Measurements from ENCODE around the gene CCDC192. TPM values are rescaled to one million over a fixed set of nuclear protein-coding genes. Genes with fewer than 3 reads are reported as not detected.
"Not testable (repeated sequence)": the region's sequence is repeated elsewhere in the genome, so short reads cannot be mapped to it uniquely, and the experiment has no call there.

CCDC192 gene
- total RNA-seq (2014; rRNA removed; shearing (Covaris generic)): not detected in 2 replicates

- Histone ChIP-seq H3K4me3 (no peak within 1 kb of the TSS), H3K4me1 (no peaks in the 10 kb centered on the region), H3K27me3 (no peaks in the 10 kb centered on the region), H3K36me3 (no peaks in the 10 kb centered on the region), H3K27ac (no peak within 1 kb of the TSS), H3K9me3 (replicated peaks) (0 out of 2 replicates have a peak, but pooled peaks cover 6% of the 10 kb centered on the region)
- DNase-seq: no peak
Observed at GRCh38 chr5:127702926-127703561, at the start of gene CCDC192. TSS of gene CCDC192 (plus strand) at chr5:127703391. CDS start at chr5:127703446, 55 bp downstream.

GRCh38 chr5:127656825-127657224, 46.4 kb upstream of the CCDC192 start:
- H3K27ac ChIP-seq: no peak overlapping the region
- DNase-seq: no peak
- peaks cover 7% of the 10 kb centered on the region for H3K27me3 ChIP-seq
- no peaks in the 10 kb centered on the region for H3K9me3 ChIP-seq (replicated peaks)
- H3K4me1 ChIP-seq: no peaks in the 10 kb centered on the region
- no peak overlapping the region for H3K4me3 ChIP-seq
- no peaks in the 10 kb centered on the region for H3K36me3 ChIP-seq

GRCh38 chr5:127660047-127660733, 43.0 kb upstream of the CCDC192 start:
- DNase-seq: peak in 1 of 2 experiments; percentile 9
- no peak overlapping the region for H3K4me3 ChIP-seq
- H3K27ac ChIP-seq: no peak overlapping the region
- H3K27me3 ChIP-seq: peaks cover 9% of the 10 kb centered on the region; the same call in 1 of the 2 replicates
- H3K36me3 ChIP-seq: no peaks in the 10 kb centered on the region
- H3K9me3 ChIP-seq (replicated peaks): no peaks in the 10 kb centered on the region
- H3K4me1 ChIP-seq: no peaks in the 10 kb centered on the region

GRCh38 chr5:127664093-127664492, 39.1 kb upstream of the CCDC192 start:
- Histone ChIP-seq H3K27ac (no peak overlapping the region), H3K36me3 (no peaks in the 10 kb centered on the region), H3K4me3 (no peak overlapping the region), H3K27me3 (peaks cover 2% of the 10 kb centered on the region; the same call in 1 of the 2 replicates), H3K9me3 (replicated peaks) (no peaks in the 10 kb centered on the region), H3K4me1 (no peaks in the 10 kb centered on the region)
- no peak for DNase-seq

GRCh38 chr5:127665641-127666040, 37.5 kb upstream of the CCDC192 start:
- Histone ChIP-seq H3K9me3 (replicated peaks) (no peaks in the 10 kb centered on the region), H3K4me3 (no peak overlapping the region), H3K36me3 (no peaks in the 10 kb centered on the region), H3K27me3 (0 out of 2 replicates have a peak, but pooled peaks cover 2% of the 10 kb centered on the region), H3K4me1 (no peaks in the 10 kb centered on the region), H3K27ac (no peak overlapping the region)
- no peak for DNase-seq

GRCh38 chr5:127666043-127666716, 37.0 kb upstream of the CCDC192 start:
- DNase-seq: no peak
- Histone ChIP-seq H3K27ac (no peak overlapping the region), H3K36me3 (no peaks in the 10 kb centered on the region), H3K4me3 (no peak overlapping the region), H3K4me1 (no peaks in the 10 kb centered on the region), H3K27me3 (0 out of 2 replicates have a peak, but pooled peaks cover 2% of the 10 kb centered on the region), H3K9me3 (replicated peaks) (no peaks in the 10 kb centered on the region)

- Histone ChIP-seq H3K27me3 (0 out of 2 replicates have a peak, but pooled peaks cover 2% of the 10 kb centered on the region), H3K36me3 (no peaks in the 10 kb centered on the region), H3K4me3 (no peak overlapping the region), H3K9me3 (replicated peaks) (no peaks in the 10 kb centered on the region), H3K4me1 (no peaks in the 10 kb centered on the region), H3K27ac (no peak overlapping the region)
- no peak for DNase-seq
Observed at GRCh38 chr5:127667926-127668325, 35.3 kb upstream of the CCDC192 start.

GRCh38 chr5:127671218-127671617, 32.0 kb upstream of the CCDC192 start:
- H3K4me3 ChIP-seq: no peak overlapping the region
- H3K4me1 ChIP-seq: no peaks in the 10 kb centered on the region
- H3K27ac ChIP-seq: no peak overlapping the region
- no peaks in the 10 kb centered on the region; the same call in 1 of the 2 replicates for H3K9me3 ChIP-seq (replicated peaks)
- no peak for DNase-seq
- H3K27me3 ChIP-seq: no peaks in the 10 kb centered on the region
- H3K36me3 ChIP-seq: no peaks in the 10 kb centered on the region

- Histone ChIP-seq H3K4me3 (no peak overlapping the region), H3K4me1 (no peaks in the 10 kb centered on the region), H3K27ac (no peak overlapping the region), H3K36me3 (no peaks in the 10 kb centered on the region), H3K9me3 (replicated peaks) (no peaks in the 10 kb centered on the region; the same call in 1 of the 2 replicates), H3K27me3 (no peaks in the 10 kb centered on the region)
- DNase-seq: no peak
Observed at GRCh38 chr5:127673117-127673800, 29.9 kb upstream of the CCDC192 start.

GRCh38 chr5:127676951-127677350, 26.2 kb upstream of the CCDC192 start:
- not testable (repeated sequence) for H3K27me3 ChIP-seq; DNase-seq; H3K4me3 ChIP-seq; H3K36me3 ChIP-seq; H3K4me1 ChIP-seq; H3K9me3 ChIP-seq (replicated peaks); H3K27ac ChIP-seq

GRCh38 chr5:127679691-127680330, 23.4 kb upstream of the CCDC192 start:
- H3K4me3 ChIP-seq; DNase-seq; H3K27ac ChIP-seq; H3K36me3 ChIP-seq; H3K4me1 ChIP-seq; H3K9me3 ChIP-seq (replicated peaks); H3K27me3 ChIP-seq: not testable (repeated sequence)

GRCh38 chr5:127680595-127680994, 22.6 kb upstream of the CCDC192 start:
- Histone ChIP-seq H3K4me1 (no peaks in the 10 kb centered on the region), H3K36me3 (no peaks in the 10 kb centered on the region), H3K9me3 (replicated peaks) (no peaks in the 10 kb centered on the region), H3K27ac (no peak overlapping the region), H3K4me3 (no peak overlapping the region), H3K27me3 (no peaks in the 10 kb centered on the region)
- no peak for DNase-seq

- no peaks in the 10 kb centered on the region for H3K9me3 ChIP-seq (replicated peaks)
- no peaks in the 10 kb centered on the region for H3K27me3 ChIP-seq
- DNase-seq: no peak
- no peaks in the 10 kb centered on the region for H3K36me3 ChIP-seq
- H3K27ac ChIP-seq: no peak overlapping the region
- H3K4me1 ChIP-seq: no peaks in the 10 kb centered on the region
- H3K4me3 ChIP-seq: no peak overlapping the region
Observed at GRCh38 chr5:127683008-127683407, 20.2 kb upstream of the CCDC192 start.

- Histone ChIP-seq H3K27me3 (no peaks in the 10 kb centered on the region), H3K9me3 (replicated peaks) (no peaks in the 10 kb centered on the region), H3K27ac (no peak overlapping the region), H3K4me3 (no peak overlapping the region), H3K4me1 (no peaks in the 10 kb centered on the region), H3K36me3 (no peaks in the 10 kb centered on the region)
- DNase-seq: peak in 1 of 2 experiments; percentile 4
Observed at GRCh38 chr5:127684726-127685467, 18.3 kb upstream of the CCDC192 start.

All from SJCRH30 (cell line).